IPS-15b (cell line): ENCODE data around the gene NCOA7.
A peak's percentile ranks its signal among the peaks of the same experiment; 100 is the strongest.

Source experiments
- H3K27me3 ChIP-seq: one replicate; pipeline ENCODE4 v1.6.1; 2013; ENCODE audit warnings: low read length; ENCODE audit not compliant: control insufficient read depth, insufficient read depth
- H3K36me3 ChIP-seq: one replicate; pipeline ENCODE4 v1.6.1; 2013; ENCODE audit warnings: low read length; ENCODE audit not compliant: control insufficient read depth, insufficient read depth
- H3K4me1 ChIP-seq: one replicate; pipeline ENCODE4 v1.6.1; 2013; ENCODE audit warnings: mild to moderate bottlenecking, low read length; ENCODE audit not compliant: control insufficient read depth, insufficient read depth
- H3K4me3 ChIP-seq: one replicate; pipeline ENCODE4 v1.5.1; 2013; ENCODE audit warnings: low read depth, low read length
- H3K9ac ChIP-seq: one replicate; pipeline ENCODE4 v1.6.1; 2013; ENCODE audit warnings: low read depth, mild to moderate bottlenecking, low read length
- H3K9me3 ChIP-seq: one replicate; pipeline ENCODE4 v1.6.1; 2013; ENCODE audit warnings: mild to moderate bottlenecking, low read length; ENCODE audit not compliant: control insufficient read depth, insufficient read depth

NCOA7 gene

GRCh38 chr6:125790358-125791150 is at the start of gene NCOA7:
NCOA7 (plus strand) TSS chr6:125790960; CDS start chr6:125815355, 24,395 bp downstream.
- Histone ChIP-seq H3K9me3 (no peaks in the 10 kb centered on the region), H3K27me3 (peaks cover 9% of the 10 kb centered on the region), H3K4me1 (peaks cover 12% of the 10 kb centered on the region), H3K4me3 (peak within 1 kb of the TSS; percentile 82), H3K9ac (peak within 1 kb of the TSS; percentile 42), H3K36me3 (no peaks in the 10 kb centered on the region)

GRCh38 chr6:125741336-125741735 is 49.4 kb upstream of the NCOA7 start:
- Histone ChIP-seq H3K9me3 (no peaks in the 10 kb centered on the region), H3K27me3 (no peaks in the 10 kb centered on the region), H3K4me1 (peaks cover 20% of the 10 kb centered on the region), H3K9ac (no peak overlapping the region), H3K4me3 (no peak overlapping the region), H3K36me3 (no peaks in the 10 kb centered on the region)

GRCh38 chr6:125742024-125742423 is 48.7 kb upstream of the NCOA7 start:
- Histone ChIP-seq H3K9ac (no peak overlapping the region), H3K4me3 (peak overlapping the region; percentile 3), H3K9me3 (no peaks in the 10 kb centered on the region), H3K4me1 (peaks cover 19% of the 10 kb centered on the region), H3K36me3 (no peaks in the 10 kb centered on the region), H3K27me3 (no peaks in the 10 kb centered on the region)

- no peaks in the 10 kb centered on the region for H3K9me3 ChIP-seq
- no peaks in the 10 kb centered on the region for H3K27me3 ChIP-seq
- no peak overlapping the region for H3K9ac ChIP-seq
Measured at GRCh38 chr6:125742464-125743120, 48.2 kb upstream of the NCOA7 start.

GRCh38 chr6:125743604-125744003 is 47.2 kb upstream of the NCOA7 start:
- H3K4me3 ChIP-seq = peak overlapping the region; percentile 47
- no peaks in the 10 kb centered on the region for H3K27me3 ChIP-seq
- H3K36me3 ChIP-seq = no peaks in the 10 kb centered on the region
- no peaks in the 10 kb centered on the region for H3K9me3 ChIP-seq
- peak overlapping the region; percentile 29 for H3K9ac ChIP-seq
- H3K4me1 ChIP-seq = peaks cover 19% of the 10 kb centered on the region

More at GRCh38 chr6:125742464-125743120, 48.2 kb upstream of the NCOA7 start:
- peak overlapping the region; percentile 47 for H3K4me3 ChIP-seq
- H3K4me1 ChIP-seq = peaks cover 19% of the 10 kb centered on the region
- H3K36me3 ChIP-seq = no peaks in the 10 kb centered on the region

GRCh38 chr6:125745281-125746018 is 45.3 kb upstream of the NCOA7 start:
- Histone ChIP-seq H3K9ac (peak overlapping the region; percentile 30), H3K36me3 (no peaks in the 10 kb centered on the region), H3K4me1 (peaks cover 19% of the 10 kb centered on the region), H3K9me3 (no peaks in the 10 kb centered on the region), H3K27me3 (no peaks in the 10 kb centered on the region), H3K4me3 (peak overlapping the region; percentile 71)

- peak overlapping the region; percentile 71 for H3K4me3 ChIP-seq
- H3K36me3 ChIP-seq = no peaks in the 10 kb centered on the region
- peak overlapping the region; percentile 80 for H3K9ac ChIP-seq
- H3K9me3 ChIP-seq = no peaks in the 10 kb centered on the region
- H3K4me1 ChIP-seq = peaks cover 19% of the 10 kb centered on the region
- H3K27me3 ChIP-seq = no peaks in the 10 kb centered on the region
Measured at GRCh38 chr6:125746019-125746414, 44.7 kb upstream of the NCOA7 start.

GRCh38 chr6:125746731-125747588 is 43.8 kb upstream of the NCOA7 start:
- Histone ChIP-seq H3K36me3 (no peaks in the 10 kb centered on the region), H3K9me3 (no peaks in the 10 kb centered on the region), H3K4me3 (peak overlapping the region; percentile 71), H3K27me3 (no peaks in the 10 kb centered on the region), H3K4me1 (peaks cover 11% of the 10 kb centered on the region), H3K9ac (peak overlapping the region; percentile 80)

GRCh38 chr6:125747589-125748405 is 43.0 kb upstream of the NCOA7 start:
- no peaks in the 10 kb centered on the region for H3K27me3 ChIP-seq
- H3K4me3 ChIP-seq = peak overlapping the region; percentile 71
- H3K9ac ChIP-seq = peak overlapping the region; percentile 73
- no peaks in the 10 kb centered on the region for H3K9me3 ChIP-seq
- peaks cover 9% of the 10 kb centered on the region for H3K4me1 ChIP-seq
- no peaks in the 10 kb centered on the region for H3K36me3 ChIP-seq

- Histone ChIP-seq H3K9me3 (no peaks in the 10 kb centered on the region), H3K36me3 (no peaks in the 10 kb centered on the region), H3K4me1 (peaks cover 9% of the 10 kb centered on the region), H3K4me3 (peak overlapping the region; percentile 71), H3K27me3 (no peaks in the 10 kb centered on the region), H3K9ac (peak overlapping the region; percentile 73)
Measured at GRCh38 chr6:125748406-125749172, 42.2 kb upstream of the NCOA7 start.
